Measurements from ENCODE around the gene APOB. TPM values are rescaled to one million over a fixed set of nuclear protein-coding genes. Genes with fewer than 3 reads are reported as not detected.

APOB gene
- total and polyA plus RNA-seq, 10 of the 15 experiments (the other 5 are each of a cell fraction or from before 2014, with no cell fraction given), result 1.4 TPM; not detected in 9

- Histone ChIP-seq H3K27ac (ENCODE audit: control insufficient read depth, insufficient read depth) (no peak overlapping the region), H3K4me3 (no peak overlapping the region), H3K4me1 (ENCODE audit: control insufficient read depth, insufficient read depth, low read length) (no peaks in the 10 kb centered on the region), H3K36me3 (ENCODE audit: control insufficient read depth in 2 of 2, insufficient read depth in 2 of 2, low read length in 1 of 2) (no peaks in the 10 kb centered on the region), H3K9ac (ENCODE audit: control insufficient read depth, insufficient read depth, low read length) (no peak overlapping the region), H2AFZ (ENCODE audit: control insufficient read depth, low read depth, low read length) (no peak overlapping the region), H3K9me3 (replicated peaks; ENCODE audit: control insufficient read depth, insufficient read depth, low read length) (no peaks in the 10 kb centered on the region), H3K79me2 (ENCODE audit: control insufficient read depth, insufficient read depth, low read length) (no peaks in the 10 kb centered on the region), H4K20me1 (ENCODE audit: control insufficient read depth, insufficient read depth) (no peaks in the 10 kb centered on the region), H3K27me3 (replicated peaks in 1 of 2; ENCODE audit: control insufficient read depth in 2 of 2, insufficient read depth in 2 of 2, low read length in 1 of 2) (0 out of 4 replicates have a peak, but pooled peaks cover 0 to 2% of the 10 kb centered on the region in 2 experiments), H3K4me2 (ENCODE audit: control insufficient read depth, insufficient read depth) (no peak overlapping the region)
- 8% methylated on average over 4 of the region's 4 CpGs for WGBS (ENCODE audit: insufficient coverage, insufficient replicate concordance, low lambda C conversion rate, missing lambda C conversion rate)
- intact Hi-C loops (cut with micrococcal nuclease; ENCODE audit: unreplicated experiment), result no loop called here
- DNase-seq (ENCODE audit: low read depth, low spot score) (no peak), ATAC-seq (no peak), FAIRE-seq (no peak)
- ChIA-PET POLR2A (no interaction called here), RAD21 (ENCODE audit: unreplicated experiment) (no interaction called here), CTCF (interaction anchor here (0.6 to 4.2 kb wide), 4 partner anchors 11 to 368 kb away, joined by 3 to 24 read pairs (median 3); no protein-coding TSS in a partner anchor), SMC1A (ENCODE audit: uncharacterized antibody, unreplicated experiment) (interaction anchor here (1.2 kb wide), 1 partner anchor 368 kb away, joined by 6 read pairs; no protein-coding TSS in a partner anchor)
- TF ChIP-seq MTA3 (IDR thresholded peaks at IDR 0.05; ENCODE audit: borderline replicate concordance, low read length), result no peak
- TF ChIP-seq NFXL1 (IDR thresholded peaks at IDR 0.05; ENCODE audit: borderline replicate concordance), result no peak
- TF ChIP-seq HDGF (IDR thresholded peaks at IDR 0.05), result no peak
- TF ChIP-seq RB1 (IDR thresholded peaks at IDR 0.05; ENCODE audit: borderline replicate concordance), result no peak
- no peak for TF ChIP-seq ZNF592 (IDR thresholded peaks at IDR 0.05)
- no peak for TF ChIP-seq RFX5 (IDR thresholded peaks at IDR 0.05; ENCODE audit: low read depth, low read length)
- no peak for TF ChIP-seq FOXK2 (IDR thresholded peaks at IDR 0.05)
- no peak for TF ChIP-seq USF2 (IDR thresholded peaks at IDR 0.05; ENCODE audit: borderline replicate concordance, low read depth, low read length)
- TF ChIP-seq CEBPB (IDR thresholded peaks at IDR 0.05; ENCODE audit: borderline replicate concordance in 1 of 2, low read depth in 2 of 2, low read length in 2 of 2), result no peak
- no peak for TF ChIP-seq SREBF1 (IDR thresholded peaks at IDR 0.05; ENCODE audit: low read length)
- TF ChIP-seq CHD2 (IDR thresholded peaks at IDR 0.05; ENCODE audit: borderline replicate concordance, low read depth, low read length), result no peak
- no peak for TF ChIP-seq CTCF (IDR thresholded peaks at IDR 0.05 in 2 of 3, conservative IDR thresholded peaks at IDR 0.05 in 1 of 3; ENCODE audit: control insufficient read depth in 2 of 3, extremely low read depth in 1 of 3, insufficient read depth in 1 of 3, low read depth in 3 of 3, low read length in 3 of 3)
- no peak for TF ChIP-seq ZSCAN29 (IDR thresholded peaks at IDR 0.05)
- TF ChIP-seq SREBF2 (IDR thresholded peaks at IDR 0.05; ENCODE audit: low read length), result no peak
- no peak for TF ChIP-seq ZNF217 (IDR thresholded peaks at IDR 0.05)
- no peak for TF ChIP-seq POLR2AphosphoS5 (IDR thresholded peaks at IDR 0.05; ENCODE audit: low read length)
- TF ChIP-seq PML (IDR thresholded peaks at IDR 0.05; ENCODE audit: low read length), result no peak
- no peak for TF ChIP-seq LARP7 (IDR thresholded peaks at IDR 0.05)
- in situ Hi-C loops (cut with MboI), result no loop called here
- BruUV-seq (replicated peaks), result no TSS peak
These were observed 15.6 kb downstream of the APOB start for GRCh38 chr2:21028021-21028947.
